Pancreas (tissue), 10 donors: Measurements from ENCODE around the gene PEX16. TPM values are rescaled to one million over a fixed set of nuclear protein-coding genes. Genes with fewer than 3 reads are reported as not detected.

ENCODE experiments used
- ATAC-seq, 4 donors: fragments of 200-7000 bp; cut with Tn5 transposase; one replicate each; pipeline versions ENCODE4 v1.8.0 to v1.9.1; 2020; ENCODE audit warnings: mild to moderate bottlenecking in 4 of 4, moderate library complexity in 4 of 4
- DNase-seq, 6 donors: peaks; one replicate each; pipeline ENCODE4 v3.0.0-alpha.2; 2020
- FAIRE-seq: peaks from 2 replicates; lab custom pipeline; 2012; peaks lifted over from hg19 to GRCh38; lab: Jason Lieb, UNC
- H3K27ac ChIP-seq, 4 donors: fragments of 200-600 bp; sonication (generic); 1 replicate in 3 of 4; 2 replicates in 1 of 4; pipeline versions ENCODE4 v1.5.0 to v1.8.0; 2020
- H3K27me3 ChIP-seq, 4 donors: fragments of 200-600 bp; one replicate each; pipeline ENCODE4 v1.8.0; 2021
- H3K36me3 ChIP-seq, 3 donors: fragments of 200-600 bp; sonication (generic) in 1 of 3; one replicate each; pipeline versions ENCODE4 v1.5.0 to v1.8.0; 2020 to 2021
- H3K4me1 ChIP-seq, 3 donors: fragments of 200-600 bp; one replicate each; pipeline ENCODE4 v1.8.0; 2021
- H3K4me3 ChIP-seq, 4 donors: fragments of 200-600 bp; sonication (generic) in 2 of 4; one replicate each; pipeline versions ENCODE4 v1.5.0 to v1.8.0; 2020 to 2021
- H3K9me3 ChIP-seq, 4 donors: fragments of 200-600 bp; one replicate each; pipeline ENCODE4 v1.8.0; 2021
- CTCF ChIP-seq, 4 donors: fragments of 200-600 bp; sonication (generic) in 3 of 4; IDR thresholded peaks; one replicate each; pipeline versions ENCODE4 v1.5.0 to v1.8.0; 2021; ENCODE audit warnings: antibody characterized with exemption in 4 of 4
- WGBS, 2 donors: extraction: QIAGEN DNeasy Blood & Tissue Kit; methylation state at CpG; one replicate each; pipeline ENCODE4 v1.1.7; 2013; 5-methylcytosine and 5-hydroxymethylcytosine counted together
- intact Hi-C, 3 donors: fragments of 100-400 bp; cut with DNase I; formaldehyde crosslinking; loops; one replicate each; pipeline versions ENCODE4 v1.11.1 to v1.14.2; 2022
- polyA plus RNA-seq, 2 donors: library from polyadenylated mRNA; stranded (reverse); fragments of 200-250 nt; gene quantifications; one replicate each; pipeline ENCODE4 v1.2.3, GENCODE V29; 2013
- total RNA-seq, 6 donors: library from RNA; stranded (reverse); fragmentation: NEBNext Ultra II Directional in 4 of 6; extraction: Animal tissue kit (Norgen Biotek cat#: 25700) in 4 of 6; gene quantifications; one replicate each; pipeline versions ENCODE4 v1.2.1 to v1.2.4, GENCODE V29; 2021 to 2023
- donor health status: healthy with polysubstance abuse.
- donor health status: DM: no; HTN: no; CAD: no; lungs with moderate emphysema.
- donor health status: DM: no; HTN: no; CAD: no.
- donor health status: control.
- donor health status: control.
- donor health status: Bipolar disorder and iron deficiency.
- donor health status: DM: yes; HTN: yes; CAD: no.
- donor health status: DM: no; HTN: no; CAD: no.
- donor health status: DM: no; HTN: no; CAD: no.
- donor health status: DM: yes; HTN: yes; CAD: no.

The PEX16 gene
- total and polyA plus RNA-seq, 8 donors: 18.6 to 44.3 (median 25.7) TPM

- no peaks in the 10 kb centered on the region for H3K9me3 ChIP-seq
- ATAC-seq: no peak
- no peak for DNase-seq
- WGBS, 2 donors: 89 to 90% methylated on average over 15 of the region's 15 CpGs
- peaks cover 0 to 15% (median 14%) of the 10 kb centered on the region in 3 donors for H3K36me3 ChIP-seq
- H3K4me3 ChIP-seq: no peak overlapping the region
- FAIRE-seq: no peak
- H3K27ac ChIP-seq: no peak overlapping the region
- no peak for TF ChIP-seq CTCF (IDR thresholded peaks at IDR 0.05)
- H3K27me3 ChIP-seq: no peaks in the 10 kb centered on the region
- H3K4me1 ChIP-seq: no peaks in the 10 kb centered on the region
- intact Hi-C loops: no loop called here
Observed at GRCh38 chr11:45880772-45881570, 36.7 kb downstream of the PEX16 start.

DNA sequence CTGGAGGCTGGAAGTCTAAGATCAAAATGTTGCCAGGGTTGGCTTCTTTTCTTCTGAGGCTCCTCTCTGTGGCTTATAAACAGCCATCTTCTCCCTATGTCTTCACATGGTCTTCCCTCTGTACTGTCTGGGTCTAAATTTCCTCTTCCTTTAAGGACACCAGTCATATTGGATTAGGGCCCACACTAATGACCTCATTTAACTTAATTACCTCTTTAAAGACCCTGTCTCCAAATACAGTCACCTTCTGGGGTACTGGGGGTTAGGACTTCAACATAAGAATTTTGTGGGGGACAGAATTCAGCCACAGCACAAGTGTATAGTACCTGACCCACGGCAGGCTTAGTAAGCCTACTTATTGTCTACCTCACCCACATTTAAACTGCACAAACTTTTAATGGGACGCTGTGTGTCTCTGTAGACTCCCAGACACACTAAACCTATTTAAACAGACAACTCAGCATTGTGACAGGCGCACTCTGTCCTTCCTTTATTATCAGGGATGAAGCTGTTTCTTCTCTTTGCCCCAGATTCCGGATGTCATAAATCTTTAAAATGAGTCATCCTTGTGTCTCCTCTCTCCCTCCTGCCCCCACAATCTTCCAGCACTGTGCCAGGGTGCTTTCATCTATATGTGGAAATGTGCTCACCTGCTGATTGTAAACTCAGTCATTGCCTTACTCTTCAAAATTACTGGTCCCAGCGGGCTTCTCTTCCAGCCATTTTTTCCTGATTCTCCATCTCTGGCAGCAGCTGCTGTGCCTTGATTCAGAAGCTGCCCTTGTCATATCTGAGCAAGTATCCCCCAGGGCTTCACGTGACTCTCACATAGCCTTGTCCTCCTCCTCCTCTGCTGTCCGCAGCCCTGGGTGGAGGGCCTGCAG, 37.6 kb downstream of the PEX16 start:
- no peak overlapping the region for H3K27ac ChIP-seq
- H3K9me3 ChIP-seq: no peaks in the 10 kb centered on the region
- ATAC-seq: no peak
- intact Hi-C loops: loop anchor here in 1 of 3 donors (10.0 kb wide), 1 partner anchor 125 kb away; no protein-coding TSS in a partner anchor
- no peak overlapping the region for H3K4me3 ChIP-seq
- FAIRE-seq: no peak
- DNase-seq: no peak
- H3K36me3 ChIP-seq: peaks cover 0 to 21% (median 15%) of the 10 kb centered on the region in 3 donors
- no peaks in the 10 kb centered on the region for H3K4me1 ChIP-seq
- H3K27me3 ChIP-seq: no peaks in the 10 kb centered on the region
- TF ChIP-seq CTCF (IDR thresholded peaks at IDR 0.05): no peak
- 82 to 92% methylated on average over 7 of the region's 7 CpGs for WGBS, 2 donors

- no peak for FAIRE-seq
- intact Hi-C loops: loop anchor here in 1 of 3 donors (10.0 kb wide), 1 partner anchor 127 kb away; no protein-coding TSS in a partner anchor
- no peak for TF ChIP-seq CTCF (IDR thresholded peaks at IDR 0.05)
- Histone ChIP-seq H3K4me1 (no peaks in the 10 kb centered on the region), H3K4me3 (no peak overlapping the region), H3K27ac (no peak overlapping the region), H3K36me3 (peaks cover 0 to 27% (median 15%) of the 10 kb centered on the region in 3 donors), H3K27me3 (no peaks in the 10 kb centered on the region), H3K9me3 (no peaks in the 10 kb centered on the region)
- no peak for ATAC-seq
- 84 to 88% methylated on average over 3 of the region's 3 CpGs for WGBS, 2 donors
- DNase-seq: no peak
Observed at GRCh38 chr11:45877845-45878244, 39.8 kb downstream of the PEX16 start.

- Histone ChIP-seq H3K9me3 (no peaks in the 10 kb centered on the region), H3K4me3 (no peak overlapping the region), H3K27ac (no peak overlapping the region), H3K36me3 (peaks cover 0 to 29% (median 16%) of the 10 kb centered on the region in 3 donors), H3K4me1 (no peaks in the 10 kb centered on the region), H3K27me3 (no peaks in the 10 kb centered on the region)
- ATAC-seq (no peak), FAIRE-seq (no peak), DNase-seq (peak in 1 of 6 donors; percentile 30)
- 83 to 84% methylated on average over 8 of the region's 8 CpGs for WGBS, 2 donors
- intact Hi-C loops: loop anchor here in 1 of 3 donors (10.0 kb wide), 1 partner anchor 128 kb away; no protein-coding TSS in a partner anchor
- no peak for TF ChIP-seq CTCF (IDR thresholded peaks at IDR 0.05)
Observed at GRCh38 chr11:45877221-45877620, 40.5 kb downstream of the PEX16 start.
